ENCODE measurements around the gene SAMD3. TPM values are rescaled to one million over a fixed set of nuclear protein-coding genes. Genes with fewer than 3 reads are reported as not detected.

SAMD3 gene
- total and polyA plus RNA-seq, 2 of the 8 experiments (the other 6 are each of a cell fraction or from before 2014, with no cell fraction given), result 1.8 to 1.9 TPM

- Histone ChIP-seq H3K27me3 (replicated peaks in 1 of 4; ENCODE audit: control insufficient read depth in 3 of 4, extremely low read depth in 1 of 4, insufficient read depth in 3 of 4, low read length in 3 of 4) (peaks cover 0 to 1% (median 0%) of the 10 kb centered on the region in 4 experiments; a peak in 1 of 7 replicates), H4K20me1 (replicated peaks in 1 of 2; ENCODE audit: control insufficient read depth in 1 of 2, insufficient read depth in 2 of 2, low read length in 2 of 2) (no peaks in the 10 kb centered on the region), H3K9me3 (ENCODE audit: insufficient read depth in 2 of 2, low read depth in 1 of 2, low read length in 1 of 2) (no peaks in the 10 kb centered on the region), H3K4me2 (ENCODE audit: insufficient read depth in 1 of 2, low read depth in 2 of 2, low read length in 2 of 2) (no peak overlapping the region), H3K79me2 (ENCODE audit: control insufficient read depth in 1 of 2, insufficient read depth in 2 of 2, low read length in 2 of 2) (no peaks in the 10 kb centered on the region), H4K91ac (replicated peaks; ENCODE audit: insufficient read length, low read length) (no peak overlapping the region), H2BK20ac (ENCODE audit: low read length) (no peak overlapping the region), H2AK5ac (ENCODE audit: low read depth, low read length) (no peak overlapping the region), H3K36me3 (ENCODE audit: control insufficient read depth in 2 of 4, insufficient read depth in 4 of 4, low read length in 3 of 4) (no peaks in the 10 kb centered on the region), H3K4me1 (replicated peaks in 1 of 4; ENCODE audit: control insufficient read depth in 3 of 4, insufficient read depth in 4 of 4, low read length in 3 of 4) (no peaks in the 10 kb centered on the region), H3K4ac (replicated peaks; ENCODE audit: insufficient read length, low read depth, low read length) (no peak overlapping the region), H4K8ac (ENCODE audit: extremely low read depth, insufficient read depth, low read length) (no peak overlapping the region), H3K4me3 (ENCODE audit: extremely low read depth in 1 of 4, insufficient read depth in 2 of 4, low read depth in 3 of 4, low read length in 4 of 4) (no peak overlapping the region), H3K18ac (ENCODE audit: extremely low read depth, low read length) (no peak overlapping the region), H2BK120ac (replicated peaks; ENCODE audit: low read depth, low read length) (no peak overlapping the region), H3K56ac (replicated peaks; ENCODE audit: insufficient read length, low read depth, low read length) (no peak overlapping the region), H2BK12ac (ENCODE audit: low read depth, low read length) (no peak overlapping the region), H3K9ac (replicated peaks in 1 of 4; ENCODE audit: extremely low read depth in 1 of 4, low read depth in 3 of 4, low read length in 3 of 4) (no peak overlapping the region), H2BK15ac (ENCODE audit: low read length) (no peak overlapping the region), H3K27ac (ENCODE audit: low read depth, low read length) (no peak overlapping the region), H3K14ac (ENCODE audit: insufficient read length) (no peak overlapping the region), H4K5ac (ENCODE audit: insufficient read length, low read depth, low read length) (no peak overlapping the region), H3K79me1 (ENCODE audit: low read depth, low read length) (no peaks in the 10 kb centered on the region), H3K23ac (ENCODE audit: insufficient read length) (no peak overlapping the region), H3K23me2 (ENCODE audit: low read depth, low read length) (no peaks in the 10 kb centered on the region), H2AFZ (ENCODE audit: low read length) (no peak overlapping the region), H2BK5ac (ENCODE audit: low read depth, low read length) (no peak overlapping the region)
- WGBS, 2 experiments (ENCODE audit: extremely low coverage in 1 of 2, insufficient coverage in 1 of 2, insufficient read length in 1 of 2, insufficient replicate concordance in 2 of 2, low coverage in 1 of 2, low lambda C conversion rate in 2 of 2, missing lambda C conversion rate in 1 of 2), result 89% methylated on average over 3 of the region's 3 CpGs; no CpG with 5 or more reads in 1 of the 2 experiments
- DNase-seq (ENCODE audit: low read depth in 1 of 2, low spot score in 2 of 2), result no peak
- FAIRE-seq, result no peak
- POLR2A ChIA-PET (ENCODE audit: partially characterized antibody), result no interaction called here
- CTCF ChIA-PET (ENCODE audit: partially characterized antibody), result no interaction called here
- TF ChIP-seq ATF2 (IDR thresholded peaks at IDR 0.05; ENCODE audit: low read length) (no peak), SIRT6 (IDR thresholded peaks at IDR 0.05; ENCODE audit: low read length) (no peak), GABPA (IDR thresholded peaks at IDR 0.05; ENCODE audit: borderline replicate concordance, insufficient read depth, low read length) (no peak), CBX8 (IDR thresholded peaks at IDR 0.05; ENCODE audit: borderline replicate concordance, low read depth, low read length) (no peak)
Observed at GRCh38 chr6:130099119-130099518, 123.6 kb downstream of the SAMD3 start.

Data from H1 (cell line).